C4-2B (cell line): ENCODE measurements around the gene SLC35F3.
"Not testable (repeated sequence)": the region's sequence is repeated elsewhere in the genome, so short reads cannot be mapped to it uniquely, and the experiment has no call there.

Experiments used
- H3K27ac ChIP-seq: fragments of 450-650 bp; 2 replicates; pipeline ENCODE4 v1.5.1; 2017
- ZFX ChIP-seq: fragments of 450-650 bp; IDR thresholded peaks from 2 replicates; pipeline ENCODE4 v1.6.1; 2017
- TF ChIP-seq, protein P1 (sequence below): fragments of 450-650 bp; conservative IDR thresholded peaks from 2 replicates; pipeline ENCODE4 v1.5.1; 2017; ENCODE audit warnings: mild to moderate bottlenecking

SLC35F3 gene

DNA sequence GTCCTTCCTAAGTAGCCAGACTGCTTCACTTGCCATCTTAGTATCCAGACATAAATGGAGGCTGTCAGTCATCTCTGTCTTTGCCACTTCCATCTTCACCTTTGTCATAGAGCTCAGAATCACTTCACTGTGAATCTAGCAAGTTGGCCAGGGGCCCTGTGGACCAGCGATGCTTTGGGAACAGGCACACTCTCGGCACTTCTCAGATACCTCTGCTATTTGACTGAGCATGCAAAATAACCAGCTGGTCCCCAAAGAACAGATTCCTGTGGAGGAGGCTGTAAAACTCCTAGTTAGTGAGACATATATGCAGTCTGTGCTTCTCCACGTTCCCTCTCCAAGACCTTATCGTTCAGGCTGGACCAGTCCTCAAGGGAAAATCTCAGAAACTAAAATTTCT, 392.0 kb downstream of the SLC35F3 start:
- no peak for TF ChIP-seq ZFX
- TF ChIP-seq, protein P1, sequence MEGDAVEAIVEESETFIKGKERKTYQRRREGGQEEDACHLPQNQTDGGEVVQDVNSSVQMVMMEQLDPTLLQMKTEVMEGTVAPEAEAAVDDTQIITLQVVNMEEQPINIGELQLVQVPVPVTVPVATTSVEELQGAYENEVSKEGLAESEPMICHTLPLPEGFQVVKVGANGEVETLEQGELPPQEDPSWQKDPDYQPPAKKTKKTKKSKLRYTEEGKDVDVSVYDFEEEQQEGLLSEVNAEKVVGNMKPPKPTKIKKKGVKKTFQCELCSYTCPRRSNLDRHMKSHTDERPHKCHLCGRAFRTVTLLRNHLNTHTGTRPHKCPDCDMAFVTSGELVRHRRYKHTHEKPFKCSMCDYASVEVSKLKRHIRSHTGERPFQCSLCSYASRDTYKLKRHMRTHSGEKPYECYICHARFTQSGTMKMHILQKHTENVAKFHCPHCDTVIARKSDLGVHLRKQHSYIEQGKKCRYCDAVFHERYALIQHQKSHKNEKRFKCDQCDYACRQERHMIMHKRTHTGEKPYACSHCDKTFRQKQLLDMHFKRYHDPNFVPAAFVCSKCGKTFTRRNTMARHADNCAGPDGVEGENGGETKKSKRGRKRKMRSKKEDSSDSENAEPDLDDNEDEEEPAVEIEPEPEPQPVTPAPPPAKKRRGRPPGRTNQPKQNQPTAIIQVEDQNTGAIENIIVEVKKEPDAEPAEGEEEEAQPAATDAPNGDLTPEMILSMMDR = no peak

DNA sequence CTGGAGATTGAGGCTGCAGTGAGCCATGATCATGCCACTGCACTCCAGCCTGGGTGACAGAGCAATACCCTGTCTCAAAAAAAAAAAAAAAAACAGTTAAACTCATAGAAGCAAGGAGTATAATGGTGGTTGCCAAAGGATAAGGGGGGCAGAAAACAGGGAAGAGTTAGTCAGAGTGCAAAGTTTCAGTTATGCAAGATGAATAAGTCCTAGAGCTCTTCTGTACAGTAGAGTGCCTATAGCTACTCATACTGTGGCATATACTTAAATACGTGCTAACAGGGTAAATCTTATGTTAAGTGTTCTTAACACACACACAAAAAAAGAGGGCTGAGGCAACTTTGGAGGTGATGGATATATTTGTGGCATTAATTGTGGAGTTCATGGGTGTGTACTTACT, 393.2 kb downstream of the SLC35F3 start:
- no peak overlapping the region for H3K27ac ChIP-seq
- no peak for TF ChIP-seq ZFX
- TF ChIP-seq, protein P1 = no peak

More for the DNA sequence above, 392.0 kb downstream of the SLC35F3 start:
- H3K27ac ChIP-seq = no peak overlapping the region

DNA sequence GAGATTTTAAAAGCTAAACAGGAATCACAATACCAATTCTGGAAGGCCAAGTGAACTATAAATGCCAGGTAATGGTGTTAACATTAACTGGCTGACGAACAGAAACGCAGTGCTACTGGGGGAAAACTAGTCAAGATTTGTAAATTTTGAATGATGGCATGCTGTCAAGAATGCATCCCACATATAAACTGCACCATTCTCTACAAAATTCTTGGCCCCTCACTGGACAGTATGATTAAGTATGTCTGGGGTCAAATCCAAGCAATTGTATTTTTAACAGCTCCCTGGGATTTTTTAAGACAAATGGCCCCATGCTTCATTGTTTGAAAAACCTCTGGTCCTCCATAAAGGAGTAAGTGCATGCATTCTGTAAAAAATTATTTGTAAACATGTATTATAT, 395.6 kb downstream of the SLC35F3 start:
- no peak overlapping the region for H3K27ac ChIP-seq
- TF ChIP-seq ZFX = no peak
- TF ChIP-seq, protein P1 = no peak

DNA sequence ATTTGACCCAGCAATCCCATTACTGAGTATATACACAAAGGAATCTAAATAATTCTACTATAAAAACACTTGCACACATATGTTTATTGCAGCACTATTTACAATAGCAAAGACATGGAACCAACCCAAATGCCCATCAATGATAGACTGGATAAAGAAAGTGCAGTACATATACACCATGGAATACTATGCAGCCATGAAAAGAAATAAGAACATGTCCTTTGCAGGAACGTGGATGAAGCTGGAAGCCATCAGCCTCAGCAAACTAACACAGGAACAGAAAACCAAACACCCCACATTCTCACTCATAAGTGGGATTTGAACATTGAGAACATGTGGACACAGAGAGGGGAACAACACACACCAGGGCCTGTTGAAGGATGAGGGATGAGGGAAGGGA, 397.2 kb downstream of the SLC35F3 start:
- H3K27ac ChIP-seq = not testable (repeated sequence)

DNA sequence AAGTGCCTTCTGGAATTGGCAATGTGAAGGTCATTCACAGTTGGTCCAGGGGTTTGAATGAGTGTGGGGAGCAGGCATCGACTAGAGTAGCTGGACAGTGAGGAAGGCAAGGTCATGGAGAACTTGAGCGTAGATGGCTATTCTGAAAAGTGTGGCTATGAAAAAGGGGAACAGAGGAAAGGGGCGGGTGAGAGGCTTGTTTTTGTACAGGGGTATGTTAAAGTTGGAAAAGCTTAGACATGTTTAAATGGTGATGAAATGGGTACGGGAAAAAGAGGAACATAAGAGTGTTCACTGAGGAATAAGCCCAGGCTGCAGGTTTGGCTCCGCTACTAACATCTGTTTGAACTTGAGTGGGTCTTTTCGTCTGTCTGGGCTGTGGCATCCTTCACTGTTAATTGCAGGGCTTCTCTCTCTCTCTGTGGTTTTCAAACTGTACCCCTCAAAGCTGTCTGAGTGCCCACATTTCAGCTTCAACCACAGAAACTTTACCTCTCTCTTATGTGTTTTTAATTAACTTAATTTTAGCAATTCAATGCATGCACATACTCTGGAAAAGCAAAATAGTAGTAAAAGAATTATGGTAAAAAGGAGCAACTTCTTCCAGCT, 398.0 kb downstream of the SLC35F3 start:
- H3K27ac ChIP-seq = no peak overlapping the region
- TF ChIP-seq, protein P1 = no peak

DNA sequence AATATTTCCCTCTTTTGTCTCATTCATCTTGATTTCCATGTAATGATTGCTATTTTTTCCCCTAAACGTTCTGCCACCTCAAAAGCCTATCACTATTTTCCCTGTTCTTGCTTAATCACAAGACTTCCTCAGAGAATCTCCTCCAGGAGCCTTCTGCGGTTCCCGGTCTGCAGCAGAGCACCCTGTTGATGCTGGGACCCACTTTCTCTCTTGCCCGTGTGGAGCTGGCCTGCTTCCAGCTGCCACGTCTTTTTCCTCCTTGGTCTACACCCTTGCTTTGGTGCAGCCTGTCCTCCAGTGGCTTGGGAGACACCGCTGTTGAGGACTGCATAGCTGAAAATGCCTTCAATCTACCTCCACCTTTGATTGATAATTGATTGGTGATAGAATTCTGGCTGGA, 398.8 kb downstream of the SLC35F3 start:
- no peak overlapping the region for H3K27ac ChIP-seq
- no peak for TF ChIP-seq ZFX
- TF ChIP-seq, protein P1 = no peak

DNA sequence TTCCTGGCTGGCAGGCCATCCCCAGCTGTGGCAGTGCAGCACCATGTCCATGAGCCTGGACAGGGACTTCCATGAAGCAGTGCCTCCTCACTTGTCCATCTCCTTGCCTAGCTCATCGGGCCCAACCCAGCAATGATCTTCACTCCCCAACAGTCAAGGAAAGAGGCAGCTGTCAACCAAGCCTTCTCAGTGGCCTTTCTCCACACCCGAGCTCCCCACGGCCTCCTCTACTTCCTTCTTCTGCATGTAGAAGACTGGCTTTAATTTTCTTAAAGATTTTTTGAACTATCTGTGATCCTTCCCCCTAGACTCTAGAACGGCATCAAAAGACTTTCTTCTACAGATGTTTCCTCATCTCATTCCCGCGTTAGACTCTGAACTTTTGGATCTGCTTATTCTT, 403.2 kb downstream of the SLC35F3 start:
- TF ChIP-seq ZFX = no peak
- TF ChIP-seq, protein P1 = no peak

DNA sequence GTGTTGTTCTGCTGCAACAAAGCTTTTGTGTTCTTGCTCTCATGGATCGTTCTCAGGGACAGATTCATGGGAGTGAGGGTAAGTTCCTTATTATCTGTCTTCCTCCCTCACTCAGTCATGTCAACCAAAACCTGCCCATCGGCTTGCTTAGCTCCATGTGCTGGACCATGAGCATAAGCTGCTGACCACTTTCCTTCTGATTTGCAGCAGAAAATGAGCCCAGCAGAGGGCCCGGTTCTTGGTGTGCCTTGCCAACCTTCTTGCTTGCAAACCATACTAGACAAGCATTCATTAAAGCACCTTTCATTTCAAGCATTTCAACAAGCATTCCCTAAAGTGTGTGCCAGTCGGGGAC, 404.7 kb downstream of the SLC35F3 start:
- TF ChIP-seq ZFX = no peak
- TF ChIP-seq, protein P1 = no peak
- H3K27ac ChIP-seq = no peak overlapping the region

More for the DNA sequence above, 403.2 kb downstream of the SLC35F3 start:
- no peak overlapping the region for H3K27ac ChIP-seq
